Raji (cell line): ENCODE data around the gene MEAF6.

ENCODE experiments used
- POLR2A ChIP-seq: IDR thresholded peaks from 2 replicates; pipeline ENCODE4 v1.6.1; 2011; ENCODE audit warnings: low read depth, low read length, control low read depth; ENCODE audit not compliant: insufficient read depth

Gene MEAF6

GRCh38 chr1:37514350-37515184 is at the start of gene MEAF6:
Gene MEAF6, minus strand, starts transcription at chr1:37514766. Its CDS starts 20 bp downstream, at chr1:37514746.
- peak; percentile 76 for TF ChIP-seq POLR2A

GRCh38 chr1:37562984-37563383 is 48.4 kb upstream of the MEAF6 start:
- TF ChIP-seq POLR2A, result no peak

- TF ChIP-seq POLR2A, result no peak
Observed at GRCh38 chr1:37561133-37562132, 46.9 kb upstream of the MEAF6 start.

- TF ChIP-seq POLR2A, result no peak
Observed at GRCh38 chr1:37560401-37561132, 46.0 kb upstream of the MEAF6 start.

GRCh38 chr1:37559080-37559479 is 44.5 kb upstream of the MEAF6 start:
- no peak for TF ChIP-seq POLR2A

- TF ChIP-seq POLR2A, result no peak
Observed at GRCh38 chr1:37558411-37558810, 43.8 kb upstream of the MEAF6 start.

- TF ChIP-seq POLR2A, result no peak
Observed at GRCh38 chr1:37557402-37557801, 42.8 kb upstream of the MEAF6 start.

- no peak for TF ChIP-seq POLR2A
Observed at GRCh38 chr1:37556712-37557196, 42.2 kb upstream of the MEAF6 start, which contains the start of gene DNALI1. Gene DNALI1, plus strand, starts transcription at chr1:37556940. Its CDS starts 55 bp downstream, at chr1:37556995.

GRCh38 chr1:37553927-37554808 is 39.6 kb upstream of the MEAF6 start, which contains the start of gene SNIP1:
Gene SNIP1, minus strand, starts transcription at chr1:37554293. Its CDS starts 64 bp downstream, at chr1:37554229.
- peak; percentile 59 for TF ChIP-seq POLR2A

GRCh38 chr1:37553598-37553926 is 39.0 kb upstream of the MEAF6 start:
- no peak for TF ChIP-seq POLR2A

- TF ChIP-seq POLR2A, result no peak
Observed at GRCh38 chr1:37549341-37549740, 34.8 kb upstream of the MEAF6 start.

- TF ChIP-seq POLR2A, result no peak
Observed at GRCh38 chr1:37545019-37545418, 30.5 kb upstream of the MEAF6 start.

- no peak for TF ChIP-seq POLR2A
Observed at GRCh38 chr1:37544530-37544929, 30.0 kb upstream of the MEAF6 start.
